ENCODE results near the gene PLCXD1.

Gene PLCXD1

DNA sequence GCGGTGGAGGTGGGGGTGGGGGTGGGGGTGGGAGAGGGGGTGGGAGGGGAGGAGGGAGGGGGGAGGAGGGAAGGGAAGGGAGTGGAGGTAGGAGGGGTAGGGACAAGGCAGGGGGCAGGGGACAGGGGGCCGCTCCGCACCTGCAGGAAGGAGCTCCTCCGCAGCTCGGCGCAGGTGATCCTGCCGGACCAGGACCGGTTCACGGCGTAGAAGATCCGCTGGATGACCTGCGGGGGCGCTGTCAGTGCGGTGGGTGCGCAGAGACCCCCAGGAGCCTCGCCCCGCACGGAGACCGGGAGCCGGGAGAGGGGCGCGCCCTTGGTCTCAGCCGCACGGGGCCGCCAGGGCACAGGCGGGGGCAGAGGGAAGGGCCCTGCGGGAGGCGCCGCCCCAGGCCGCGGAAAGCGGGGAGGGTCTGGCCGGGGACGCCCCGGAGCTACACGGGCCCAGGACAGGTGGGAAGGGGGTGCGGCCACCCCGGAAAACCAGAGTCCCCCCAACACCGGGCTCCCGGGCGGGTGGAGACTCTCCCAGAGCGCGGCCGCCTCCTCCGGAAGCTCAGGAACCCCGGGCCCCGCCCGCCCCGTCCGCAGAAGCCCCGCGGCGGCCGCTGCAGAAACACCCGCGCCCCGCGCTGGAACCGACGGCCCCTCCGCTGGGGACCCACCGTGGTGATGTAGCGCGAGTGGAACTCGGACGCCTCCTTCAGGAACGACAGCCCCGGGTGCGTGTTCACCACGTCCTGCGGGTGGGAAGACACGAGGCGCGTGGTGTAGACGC is 65.0 kb downstream of the PLCXD1 start:
- Histone ChIP-seq H3K4me3 (ENCODE audit: low read depth in 1 of 2, low read length in 1 of 2) (no peak overlapping the region), H3K36me3 (peaks cover 24% of the 10 kb centered on the region), H3K27me3 (no peaks in the 10 kb centered on the region), H3K27ac (no peak overlapping the region), H3K4me1 (ENCODE audit: control insufficient read depth in 1 of 2, insufficient read depth in 1 of 2, low read depth in 1 of 2, low read length in 1 of 2) (no peaks in the 10 kb centered on the region), H3K9me3 (no peaks in the 10 kb centered on the region)
- TF ChIP-seq, protein P1, sequence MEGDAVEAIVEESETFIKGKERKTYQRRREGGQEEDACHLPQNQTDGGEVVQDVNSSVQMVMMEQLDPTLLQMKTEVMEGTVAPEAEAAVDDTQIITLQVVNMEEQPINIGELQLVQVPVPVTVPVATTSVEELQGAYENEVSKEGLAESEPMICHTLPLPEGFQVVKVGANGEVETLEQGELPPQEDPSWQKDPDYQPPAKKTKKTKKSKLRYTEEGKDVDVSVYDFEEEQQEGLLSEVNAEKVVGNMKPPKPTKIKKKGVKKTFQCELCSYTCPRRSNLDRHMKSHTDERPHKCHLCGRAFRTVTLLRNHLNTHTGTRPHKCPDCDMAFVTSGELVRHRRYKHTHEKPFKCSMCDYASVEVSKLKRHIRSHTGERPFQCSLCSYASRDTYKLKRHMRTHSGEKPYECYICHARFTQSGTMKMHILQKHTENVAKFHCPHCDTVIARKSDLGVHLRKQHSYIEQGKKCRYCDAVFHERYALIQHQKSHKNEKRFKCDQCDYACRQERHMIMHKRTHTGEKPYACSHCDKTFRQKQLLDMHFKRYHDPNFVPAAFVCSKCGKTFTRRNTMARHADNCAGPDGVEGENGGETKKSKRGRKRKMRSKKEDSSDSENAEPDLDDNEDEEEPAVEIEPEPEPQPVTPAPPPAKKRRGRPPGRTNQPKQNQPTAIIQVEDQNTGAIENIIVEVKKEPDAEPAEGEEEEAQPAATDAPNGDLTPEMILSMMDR (IDR thresholded peaks at IDR 0.05), result no peak

DNA sequence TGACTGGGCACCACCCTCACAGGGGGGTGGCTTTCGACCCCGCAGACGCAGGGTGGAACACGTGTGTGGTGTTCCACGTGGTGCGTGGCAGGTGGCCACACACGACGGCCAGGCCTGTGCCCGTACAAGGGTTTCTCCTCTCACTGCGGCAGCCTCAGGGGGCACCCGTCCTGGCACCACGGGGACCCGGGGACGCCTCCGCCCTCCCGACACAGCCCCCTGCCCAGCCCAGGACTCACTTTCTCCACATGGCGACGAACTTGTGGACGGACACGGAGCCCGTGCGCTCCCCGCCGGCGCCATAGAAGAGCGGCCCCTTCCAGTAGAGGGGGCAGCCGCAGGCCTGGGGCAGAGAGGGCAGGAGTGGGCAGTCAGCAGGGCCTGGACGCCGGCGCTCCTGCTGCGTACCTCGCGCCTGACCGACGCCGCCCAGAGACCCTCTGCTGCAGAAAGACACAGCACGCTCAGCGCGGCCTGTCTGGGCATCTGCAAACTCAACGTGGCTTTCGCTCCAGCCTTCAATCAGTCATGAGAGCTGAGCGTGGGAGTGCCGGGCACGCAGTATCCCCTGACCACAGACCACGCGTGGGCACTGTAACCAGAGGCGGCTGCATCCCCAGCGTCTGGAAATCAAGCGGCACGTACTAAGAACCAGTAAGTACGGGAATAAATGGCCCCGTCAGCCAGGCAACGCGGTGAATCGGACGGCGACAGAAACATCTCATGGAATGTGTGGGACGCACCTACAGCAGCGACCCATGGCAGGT is 66.4 kb downstream of the PLCXD1 start:
- Histone ChIP-seq H3K27ac (no peak overlapping the region), H3K4me3 (ENCODE audit: low read depth in 1 of 2, low read length in 1 of 2) (no peak overlapping the region), H3K27me3 (no peaks in the 10 kb centered on the region), H3K36me3 (peaks cover 31% of the 10 kb centered on the region), H3K4me1 (ENCODE audit: control insufficient read depth in 1 of 2, insufficient read depth in 1 of 2, low read depth in 1 of 2, low read length in 1 of 2) (no peaks in the 10 kb centered on the region), H3K9me3 (no peaks in the 10 kb centered on the region)
- TF ChIP-seq, protein P1 (IDR thresholded peaks at IDR 0.05), result no peak

DNA sequence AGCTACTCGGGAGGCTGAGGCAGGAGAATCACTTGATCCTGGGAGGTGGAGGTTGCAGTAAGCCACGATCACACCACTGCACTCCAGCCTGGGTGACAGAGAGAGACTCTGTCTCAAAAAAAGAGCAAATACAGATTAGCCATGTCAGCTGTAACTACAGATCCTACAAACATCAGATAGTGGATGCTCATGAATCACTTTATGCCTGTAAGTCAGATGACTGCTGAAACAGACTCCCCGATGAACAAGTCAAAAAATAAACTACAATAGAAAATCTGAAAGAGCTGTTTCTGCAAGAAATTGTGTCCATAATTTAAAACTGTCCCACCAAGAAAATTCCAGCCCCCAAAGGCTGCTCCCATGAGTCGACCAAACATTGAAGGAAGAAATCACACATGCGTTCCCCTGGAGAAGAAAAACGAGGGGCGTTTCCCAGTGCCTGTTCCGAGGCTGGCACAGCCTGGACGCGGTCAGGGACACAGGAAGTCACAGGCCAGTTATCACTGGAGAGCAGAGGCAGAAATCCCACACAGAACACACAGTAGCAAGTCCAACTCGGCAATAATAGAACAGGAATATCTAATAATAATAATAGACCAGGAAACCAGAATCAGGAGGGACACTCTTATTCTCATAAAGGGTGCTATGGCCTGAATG is 67.4 kb downstream of the PLCXD1 start:
- H3K27ac ChIP-seq, result no peak overlapping the region
- no peaks in the 10 kb centered on the region for H3K4me1 ChIP-seq (ENCODE audit: control insufficient read depth in 1 of 2, insufficient read depth in 1 of 2, low read depth in 1 of 2, low read length in 1 of 2)
- H3K36me3 ChIP-seq, result peaks cover 33% of the 10 kb centered on the region
- no peaks in the 10 kb centered on the region for H3K9me3 ChIP-seq
- H3K4me3 ChIP-seq (ENCODE audit: low read depth in 1 of 2, low read length in 1 of 2), result no peak overlapping the region
- TF ChIP-seq, protein P1 (IDR thresholded peaks at IDR 0.05), result no peak
- H3K27me3 ChIP-seq, result no peaks in the 10 kb centered on the region

DNA sequence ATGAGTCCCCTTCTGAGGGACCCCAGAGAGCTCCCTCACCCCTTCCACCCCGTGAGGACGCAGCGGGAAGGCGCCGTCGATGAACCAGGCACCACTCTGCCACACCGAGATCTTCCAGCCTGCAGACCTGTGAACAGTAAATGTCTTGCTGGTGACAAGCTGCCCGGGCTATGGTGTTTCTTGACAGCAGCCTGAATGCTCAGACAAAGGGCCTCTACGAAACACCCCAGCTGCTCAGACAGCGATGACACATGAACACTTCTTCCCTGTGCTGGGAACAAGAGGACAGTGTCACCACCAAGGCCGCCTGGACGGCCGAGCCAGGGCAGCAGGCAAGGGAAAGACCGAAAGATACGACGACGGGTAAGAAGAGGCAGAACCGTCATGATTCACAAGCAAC is 68.0 kb downstream of the PLCXD1 start:
- Histone ChIP-seq H3K36me3 (peaks cover 32% of the 10 kb centered on the region), H3K4me1 (ENCODE audit: control insufficient read depth in 1 of 2, insufficient read depth in 1 of 2, low read depth in 1 of 2, low read length in 1 of 2) (no peaks in the 10 kb centered on the region), H3K4me3 (ENCODE audit: low read depth in 1 of 2, low read length in 1 of 2) (no peak overlapping the region), H3K27ac (no peak overlapping the region), H3K27me3 (no peaks in the 10 kb centered on the region), H3K9me3 (no peaks in the 10 kb centered on the region)
- TF ChIP-seq, protein P1 (IDR thresholded peaks at IDR 0.05), result no peak

DNA sequence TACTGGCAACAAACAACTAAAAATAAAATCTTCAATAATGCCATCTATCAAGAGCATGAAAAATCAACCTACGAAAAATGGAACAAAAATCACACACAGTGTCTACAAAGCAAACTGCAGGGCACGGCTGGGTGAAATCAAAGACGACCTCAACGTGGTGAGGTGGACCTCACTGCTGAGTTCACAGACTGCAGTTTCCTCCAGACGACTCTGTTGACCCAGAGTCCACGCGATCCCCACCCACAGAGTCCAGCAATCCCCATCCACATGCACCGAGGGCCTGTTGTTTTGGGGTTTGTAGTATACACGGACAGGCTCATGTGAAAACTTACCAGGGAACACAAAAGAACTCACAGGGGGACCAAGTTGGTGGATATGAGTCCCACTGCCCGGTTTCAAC is 68.5 kb downstream of the PLCXD1 start:
- Histone ChIP-seq H3K9me3 (no peaks in the 10 kb centered on the region), H3K36me3 (peaks cover 27% of the 10 kb centered on the region), H3K27me3 (no peaks in the 10 kb centered on the region), H3K27ac (no peak overlapping the region), H3K4me1 (ENCODE audit: control insufficient read depth in 1 of 2, insufficient read depth in 1 of 2, low read depth in 1 of 2, low read length in 1 of 2) (no peaks in the 10 kb centered on the region), H3K4me3 (ENCODE audit: low read depth in 1 of 2, low read length in 1 of 2) (no peak overlapping the region)
- TF ChIP-seq, protein P1 (IDR thresholded peaks at IDR 0.05), result no peak
